Immature natural killer cell (primary cell): ENCODE results near the gene TCF7. TPM values are rescaled to one million over a fixed set of nuclear protein-coding genes. Genes with fewer than 3 reads are reported as not detected.
"Not testable (repeated sequence)": the region's sequence is repeated elsewhere in the genome, so short reads cannot be mapped to it uniquely, and the experiment has no call there.

Experiments used
- DNase-seq, 3 donors: peaks; one replicate each; pipeline ENCODE4 v3.0.0; 2022; ENCODE audit warnings: mixed read lengths in 1 of 3
- H3K27ac Mint-ChIP-seq, 6 donors: one replicate each; pipeline ENCODE4 v1.8.0; 2020; ENCODE audit warnings: mixed read lengths in 6 of 6, mild to moderate bottlenecking in 5 of 6, inconsistent platforms in 4 of 6, moderate library complexity in 3 of 6
- H3K27me3 Mint-ChIP-seq, 3 donors: one replicate each; pipeline ENCODE4 v1.8.0; 2020 to 2021; ENCODE audit warnings: low read depth in 3 of 3, mild to moderate bottlenecking in 3 of 3, mixed read lengths in 3 of 3, moderate library complexity in 3 of 3, inconsistent platforms in 1 of 3
- H3K36me3 Mint-ChIP-seq, 3 donors: one replicate each; pipeline ENCODE4 v1.8.0; 2020; ENCODE audit warnings: mixed read lengths in 3 of 3, inconsistent platforms in 2 of 3, mild to moderate bottlenecking in 2 of 3
- H3K4me1 Mint-ChIP-seq, 2 donors: one replicate each; pipeline ENCODE4 v1.8.0; 2020; ENCODE audit warnings: inconsistent platforms in 2 of 2, mild to moderate bottlenecking in 2 of 2, mixed read lengths in 2 of 2, moderate library complexity in 1 of 2
- H3K4me3 Mint-ChIP-seq, 5 donors: one replicate each; pipeline ENCODE4 v1.8.0; 2020; ENCODE audit warnings: mild to moderate bottlenecking in 5 of 5, mixed read lengths in 5 of 5, inconsistent platforms in 3 of 5, moderate library complexity in 3 of 5
- H3K9me3 Mint-ChIP-seq, 6 donors: one replicate each; pipeline ENCODE4 v1.8.0; 2020; ENCODE audit warnings: mild to moderate bottlenecking in 6 of 6, mixed read lengths in 6 of 6, inconsistent platforms in 4 of 6, moderate library complexity in 3 of 6
- polyA plus RNA-seq, 3 donors: library from polyadenylated mRNA; unstranded; fragments of 300-500 nt; fragmentation: Illumina TruSeq; gene quantifications; one replicate each; pipeline ENCODE4 v1.2.3, GENCODE V29; 2021

Gene TCF7
- polyA plus RNA-seq, 3 donors from 2014 or later = 14.9 to 50.9 (median 38.2) TPM

DNA sequence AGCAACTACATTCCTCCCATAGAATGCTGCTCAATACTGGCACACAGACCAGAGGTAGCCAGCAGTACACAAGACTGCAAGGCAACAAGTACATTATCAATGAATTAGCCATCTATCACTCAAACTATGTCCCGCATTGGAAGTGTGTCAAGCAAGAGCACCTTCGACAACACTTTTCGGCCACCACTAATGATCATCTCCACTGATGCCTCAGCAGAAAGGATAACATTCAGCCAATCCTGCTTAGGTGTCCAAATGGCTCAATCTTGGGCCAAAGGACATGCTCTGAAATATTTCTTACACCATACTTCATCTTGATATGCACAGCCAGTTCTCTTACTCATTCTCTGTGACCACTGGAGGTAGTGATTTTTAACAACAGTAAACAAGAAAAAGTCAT lies 37.2 kb downstream of the TCF7 start:
- Mint-ChIP-seq H3K4me1 (peaks cover 14 to 48% of the 10 kb centered on the region in 2 donors), H3K4me3 (no peak overlapping the region), H3K27ac (peak overlapping the region in 5 of 6 donors; percentile 2 to 76 (median 38)), H3K9me3 (no peaks in the 10 kb centered on the region), H3K27me3 (peaks cover 6 to 9% (median 7%) of the 10 kb centered on the region in 3 donors), H3K36me3 (peaks cover 3 to 30% (median 27%) of the 10 kb centered on the region in 3 donors)
- DNase-seq = no peak

- not testable (repeated sequence) for H3K4me3 Mint-ChIP-seq, H3K9me3 Mint-ChIP-seq, H3K27me3 Mint-ChIP-seq, DNase-seq
- peaks cover 14 to 43% of the 10 kb centered on the region in 2 donors for H3K4me1 Mint-ChIP-seq
- peak overlapping the region in 4 of 6 donors; percentile 46 to 74 (median 65) for H3K27ac Mint-ChIP-seq
- H3K36me3 Mint-ChIP-seq = peaks cover 3 to 32% (median 27%) of the 10 kb centered on the region in 3 donors
Observed at GRCh38 chr5:134152173-134152832, 37.8 kb downstream of the TCF7 start.

- H3K27me3 Mint-ChIP-seq = peaks cover 3 to 9% (median 5%) of the 10 kb centered on the region in 3 donors
- no peak for DNase-seq
- H3K9me3 Mint-ChIP-seq = no peaks in the 10 kb centered on the region
- H3K27ac Mint-ChIP-seq = peak overlapping the region in 2 of 6 donors; percentile 63 to 78
- peaks cover 12 to 42% of the 10 kb centered on the region in 2 donors for H3K4me1 Mint-ChIP-seq
- peaks cover 3 to 41% (median 34%) of the 10 kb centered on the region in 3 donors for H3K36me3 Mint-ChIP-seq
- no peak overlapping the region for H3K4me3 Mint-ChIP-seq
Observed at GRCh38 chr5:134153241-134153640, 38.8 kb downstream of the TCF7 start.

GRCh38 chr5:134153657-134154056 lies 39.2 kb downstream of the TCF7 start:
- Mint-ChIP-seq H3K27me3 (peaks cover 2 to 9% (median 3%) of the 10 kb centered on the region in 3 donors), H3K4me3 (no peak overlapping the region), H3K9me3 (no peaks in the 10 kb centered on the region), H3K36me3 (peaks cover 3 to 43% (median 34%) of the 10 kb centered on the region in 3 donors), H3K4me1 (peaks cover 11 to 42% of the 10 kb centered on the region in 2 donors), H3K27ac (peak overlapping the region in 2 of 6 donors; percentile 45 to 63)
- no peak for DNase-seq

DNA sequence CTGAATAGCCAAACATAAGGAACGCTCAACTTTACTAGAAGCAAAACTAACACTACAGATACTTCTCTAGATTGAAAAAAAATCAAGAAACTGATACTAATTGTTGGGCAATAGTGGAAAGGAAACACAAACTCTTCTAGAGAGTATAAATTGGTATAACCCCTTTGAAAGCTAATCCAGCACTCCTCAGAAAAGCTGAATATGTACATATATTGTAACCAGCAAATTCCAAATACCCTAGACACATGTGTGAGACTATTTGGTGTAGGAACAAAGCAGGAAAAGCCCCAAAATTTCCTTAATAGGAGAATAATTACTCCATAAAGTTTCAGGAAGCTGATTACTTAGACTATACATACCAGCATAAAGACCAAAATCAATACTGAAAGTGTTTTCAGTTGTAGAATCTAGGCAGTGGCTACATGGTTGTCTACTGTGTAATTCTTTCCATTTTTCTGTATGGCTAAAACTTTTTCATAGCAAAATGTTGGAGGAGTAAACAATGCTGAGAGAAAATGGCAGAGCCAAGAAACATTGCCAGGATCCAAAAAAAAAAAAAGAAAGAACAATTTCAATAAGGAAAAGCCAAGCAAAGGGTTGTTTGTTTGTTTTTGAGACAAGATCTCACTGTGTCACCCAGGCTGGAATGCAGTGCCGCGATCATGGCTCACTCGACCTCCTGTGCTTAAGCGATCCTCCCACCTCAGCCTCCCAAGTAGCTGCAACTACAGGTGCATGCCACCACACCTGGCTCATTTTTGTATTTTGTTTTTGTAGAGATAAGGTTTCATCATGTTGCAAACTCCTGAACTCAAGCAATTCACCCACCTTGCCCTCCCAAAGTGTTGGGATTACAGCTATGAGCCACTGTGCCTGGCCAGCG lies 47.3 kb downstream of the TCF7 start:
- no peak for DNase-seq
- Mint-ChIP-seq H3K4me3 (no peak overlapping the region), H3K36me3 (peaks cover 21 to 61% (median 32%) of the 10 kb centered on the region in 3 donors), H3K9me3 (peaks cover 0 to 2% (median 0%) of the 10 kb centered on the region in 6 donors), H3K27me3 (peaks cover 2 to 8% (median 2%) of the 10 kb centered on the region in 3 donors), H3K4me1 (peaks cover 2 to 35% of the 10 kb centered on the region in 2 donors), H3K27ac (no peak overlapping the region)

DNA sequence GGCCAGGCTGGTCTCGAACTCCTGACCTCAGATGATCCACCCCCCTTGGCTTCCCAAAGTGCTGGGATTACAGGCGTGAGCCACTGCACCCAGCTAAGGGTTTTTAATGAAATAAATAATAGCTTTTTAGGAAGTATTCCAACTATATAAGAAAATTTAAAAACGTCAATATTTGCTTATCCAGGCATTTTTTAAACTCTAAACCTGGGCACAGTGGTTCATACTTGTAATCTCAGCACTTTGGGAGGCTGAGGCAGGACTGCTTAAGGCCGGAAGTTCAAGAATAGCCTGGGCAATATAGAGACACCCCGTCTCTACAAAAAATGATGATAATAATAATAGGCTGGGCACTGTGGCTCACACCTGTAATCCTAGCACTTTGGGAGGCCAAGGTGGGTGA lies 48.1 kb downstream of the TCF7 start:
- Mint-ChIP-seq H3K27me3 (peaks cover 2 to 8% (median 2%) of the 10 kb centered on the region in 3 donors), H3K4me1 (peaks cover 2 to 35% of the 10 kb centered on the region in 2 donors), H3K9me3 (peaks cover 0 to 2% (median 0%) of the 10 kb centered on the region in 6 donors), H3K4me3 (no peak overlapping the region), H3K27ac (no peak overlapping the region), H3K36me3 (peaks cover 21 to 59% (median 31%) of the 10 kb centered on the region in 3 donors)
- no peak for DNase-seq

- Mint-ChIP-seq H3K27ac (peak overlapping the region in 1 of 6 donors; percentile 62), H3K36me3 (peaks cover 4 to 34% (median 18%) of the 10 kb centered on the region in 3 donors), H3K4me3 (no peak overlapping the region), H3K27me3 (peaks cover 5 to 13% (median 8%) of the 10 kb centered on the region in 3 donors), H3K4me1 (peaks cover 37 to 67% of the 10 kb centered on the region in 2 donors), H3K9me3 (no peaks in the 10 kb centered on the region)
- no peak for DNase-seq
Observed at GRCh38 chr5:134171972-134172371, 57.5 kb downstream of the TCF7 start.

- Mint-ChIP-seq H3K4me3 (peak overlapping the region; percentile 85 to 96 (median 94)), H3K27ac (peak overlapping the region; percentile 95 to 98 (median 96)), H3K9me3 (no peaks in the 10 kb centered on the region), H3K27me3 (peaks cover 6 to 13% (median 10%) of the 10 kb centered on the region in 3 donors), H3K4me1 (peaks cover 38 to 52% of the 10 kb centered on the region in 2 donors), H3K36me3 (peaks cover 4 to 19% (median 12%) of the 10 kb centered on the region in 3 donors)
- DNase-seq = no peak
Observed at GRCh38 chr5:134174841-134175839, 60.7 kb downstream of the TCF7 start.

GRCh38 chr5:134175921-134176510 lies 61.5 kb downstream of the TCF7 start:
- peaks cover 38 to 44% of the 10 kb centered on the region in 2 donors for H3K4me1 Mint-ChIP-seq
- DNase-seq = peak in 1 of 3 donors; percentile 55
- H3K36me3 Mint-ChIP-seq = peaks cover 4 to 19% (median 12%) of the 10 kb centered on the region in 3 donors

GRCh38 chr5:134176511-134177368 lies 62.3 kb downstream of the TCF7 start, which contains the start of gene SKP1:
SKP1 (minus strand) TSS chr5:134176950; CDS start chr5:134174022, 2,928 bp downstream.
- Mint-ChIP-seq H3K9me3 (no peaks in the 10 kb centered on the region), H3K4me3 (peak within 1 kb of the TSS; percentile 85 to 97 (median 96)), H3K36me3 (peaks cover 4 to 13% (median 6%) of the 10 kb centered on the region in 3 donors), H3K27ac (peak within 1 kb of the TSS; percentile 95 to 98 (median 96)), H3K27me3 (peaks cover 6 to 13% (median 10%) of the 10 kb centered on the region in 3 donors), H3K4me1 (peaks cover 34 to 38% of the 10 kb centered on the region in 2 donors)
- DNase-seq = peak; percentile 88 to 90 (median 90)

More at GRCh38 chr5:134175921-134176510, 61.5 kb downstream of the TCF7 start:
- Mint-ChIP-seq H3K9me3 (no peaks in the 10 kb centered on the region), H3K4me3 (peak overlapping the region; percentile 85 to 96 (median 94)), H3K27me3 (peaks cover 6 to 13% (median 10%) of the 10 kb centered on the region in 3 donors), H3K27ac (peak overlapping the region; percentile 95 to 98 (median 96))

DNA sequence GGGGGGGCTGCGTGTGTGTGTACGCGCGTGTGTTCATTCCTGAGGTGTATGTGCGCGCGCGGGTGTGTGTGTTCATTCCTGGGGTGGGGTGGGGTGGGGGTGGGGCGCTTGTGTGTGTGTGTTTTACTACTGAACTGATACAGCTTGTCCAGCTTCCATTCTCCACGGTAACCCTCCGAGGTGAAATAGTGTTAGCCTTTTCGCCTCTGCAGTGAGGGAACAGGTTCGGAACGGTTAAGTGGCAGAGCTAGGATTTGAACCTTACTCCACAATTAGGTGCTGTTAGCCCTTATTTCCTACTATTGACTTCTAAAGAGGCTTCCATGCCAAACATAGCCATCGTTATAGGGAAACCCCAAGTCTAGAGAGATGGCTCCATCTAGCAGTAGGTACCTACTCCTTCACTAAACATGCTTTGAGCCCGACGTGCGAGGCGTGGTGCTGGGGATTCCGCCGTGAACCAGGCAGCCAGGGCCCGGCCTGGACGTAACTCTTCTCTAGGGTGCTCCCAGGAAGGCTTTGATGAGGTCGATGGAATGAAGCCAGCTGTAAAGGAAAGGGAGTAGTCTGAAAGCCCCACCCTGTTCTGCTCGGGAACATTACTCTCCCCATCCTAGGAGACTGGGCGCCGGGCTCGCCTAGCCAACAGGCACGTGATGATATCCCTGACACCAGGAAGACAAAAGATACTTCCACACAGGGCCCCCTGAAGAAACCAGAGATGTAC lies 63.1 kb downstream of the TCF7 start:
- no peak for DNase-seq
- Mint-ChIP-seq H3K27ac (peak overlapping the region; percentile 95 to 97 (median 96)), H3K9me3 (no peaks in the 10 kb centered on the region), H3K4me3 (peak overlapping the region; percentile 85 to 97 (median 96)), H3K4me1 (peaks cover 31% of the 10 kb centered on the region in 2 donors), H3K36me3 (peaks cover 0 to 7% (median under 1%) of the 10 kb centered on the region in 3 donors), H3K27me3 (peaks cover 5 to 11% (median 10%) of the 10 kb centered on the region in 3 donors)
